Panc1 (cell line): ENCODE measurements around the gene ZBTB7C. TPM values are rescaled to one million over a fixed set of nuclear protein-coding genes. Genes with fewer than 3 reads are reported as not detected.

Experiments used
- ATAC-seq: fragments of 200-7000 bp; cut with Tn5 transposase; 2 replicates; pipeline ENCODE4 v1.9.1; 2020; ENCODE audit warnings: mild to moderate bottlenecking, moderate library complexity
- BruUV-seq: library from RNA; stranded (reverse); fragments of 400-500 nt; replicated peaks from 2 replicates; lab custom pipeline; 2021; lab: Mats Ljungman, UMichigan
- CTCF ChIA-PET: fragments of 300-600 bp; sonication (Branson Sonifier 250); formaldehyde crosslinking; loops from one replicate; lab custom pipeline; 2022; ENCODE audit warnings: antibody characterized with exemption; lab: Charles Lee
- POLR2A ChIA-PET: fragments of 300-600 bp; sonication (Branson Sonifier 250); formaldehyde crosslinking; loops from one replicate; lab custom pipeline; 2022; ENCODE audit warnings: antibody characterized with exemption; lab: Charles Lee
- DNase-seq: peaks from one replicate; pipeline ENCODE4 v3.0.0-alpha.2; 2010; ENCODE audit warnings: low read depth, low spot score
- H3K27ac ChIP-seq: 2 replicates; pipeline ENCODE4 v1.5.1; 2011; ENCODE audit warnings: mild to moderate bottlenecking, low read length, inconsistent platforms
- H3K27me3 ChIP-seq: fragments of 200-500 bp; sonication (Bioruptor generic); 2 replicates; pipeline ENCODE4 v1.6.0; 2014; ENCODE audit warnings: low read length, inconsistent platforms; ENCODE audit not compliant: control insufficient read depth, insufficient read depth
- H3K36me3 ChIP-seq: fragments of 200-500 bp; sonication (Bioruptor generic); 2 replicates; pipeline ENCODE4 v1.5.1; 2014; ENCODE audit warnings: inconsistent platforms, mild to moderate bottlenecking, low read length, moderate library complexity; ENCODE audit not compliant: control insufficient read depth, insufficient read depth
- H3K4me1 ChIP-seq: 2 replicates; pipeline ENCODE4 v1.5.1; 2011; ENCODE audit warnings: inconsistent platforms, mild to moderate bottlenecking, low read length, moderate library complexity; ENCODE audit not compliant: control insufficient read depth, insufficient read depth
- H3K4me3 ChIP-seq, 2 experiments: 2 replicates each; pipeline ENCODE4 v1.5.1; 2011 to 2012; ENCODE audit warnings: low read depth in 2 of 2, low read length in 2 of 2, mild to moderate bottlenecking in 2 of 2, inconsistent platforms in 1 of 2, moderate library complexity in 1 of 2
- H3K9me3 ChIP-seq: fragments of 200-500 bp; sonication (Bioruptor generic); 2 replicates; pipeline ENCODE4 v1.5.1; 2014; ENCODE audit warnings: low read depth, mild to moderate bottlenecking, inconsistent platforms, low read length, moderate library complexity; ENCODE audit not compliant: control insufficient read depth, insufficient read depth
- CTCF ChIP-seq: fragments of 450-650 bp; IDR thresholded peaks from 2 replicates; pipeline ENCODE4 v1.5.1; 2017; ENCODE audit warnings: mild to moderate bottlenecking
- POLR2AphosphoS5 ChIP-seq: IDR thresholded peaks from 2 replicates; pipeline ENCODE4 v1.6.1; 2012; ENCODE audit warnings: mild to moderate bottlenecking, low read depth, low read length, moderate library complexity
- SIN3A ChIP-seq: IDR thresholded peaks from 2 replicates; pipeline ENCODE4 v1.6.1; 2012; ENCODE audit warnings: low read depth, mild to moderate bottlenecking, low read length, moderate library complexity, borderline replicate concordance; ENCODE audit not compliant: insufficient read depth
- TCF7L2 ChIP-seq: IDR thresholded peaks from 2 replicates; pipeline ENCODE4 v1.6.1; 2011; ENCODE audit warnings: mild to moderate bottlenecking, low read depth, low read length, inconsistent platforms
- in situ Hi-C: cut with HindIII; loops from 2 replicates; pipeline ENCODE4 v1.10.0; 2016; ENCODE audit warnings: low sequenced_read_pairs, low pct_unique_long_range_greater_than_20kb
- intact Hi-C: fragments of 100-400 bp; cut with micrococcal nuclease; formaldehyde crosslinking; loops from one replicate; pipeline ENCODE4 v1.10.0; 2022; ENCODE audit not compliant: unreplicated experiment
- total RNA-seq: library from RNA; stranded (reverse); gene quantifications from one replicate; pipeline ENCODE4 v1.2.1, GENCODE V29; 2021; ENCODE audit not compliant: unreplicated experiment
- TF ChIP-seq, protein P1 (sequence below), 2 experiments: IDR thresholded peaks; 2 replicates each; pipeline ENCODE4 v1.6.1; 2011 to 2012; ENCODE audit warnings: low read depth in 2 of 2, control low read depth in 1 of 2, low read length in 1 of 2, mild to moderate bottlenecking in 1 of 2, moderate library complexity in 1 of 2; ENCODE audit not compliant: insufficient read depth in 1 of 2

The ZBTB7C gene
- total RNA-seq, 1 experiment from 2014 or later, result 0.03 TPM

- Histone ChIP-seq H3K36me3 (no peaks in the 10 kb centered on the region), H3K9me3 (no peaks in the 10 kb centered on the region), H3K27ac (no peak overlapping the region), H3K27me3 (peaks cover 2% of the 10 kb centered on the region; the same call in 1 of the 2 replicates), H3K4me3 (no peak overlapping the region), H3K4me1 (no peaks in the 10 kb centered on the region)
- no peak for ATAC-seq
- in situ Hi-C loops, result no loop called here
- intact Hi-C loops, result no loop called here
- TF ChIP-seq CTCF (no peak), TCF7L2 (no peak), POLR2AphosphoS5 (no peak), SIN3A (no peak)
- TF ChIP-seq, protein P1, sequence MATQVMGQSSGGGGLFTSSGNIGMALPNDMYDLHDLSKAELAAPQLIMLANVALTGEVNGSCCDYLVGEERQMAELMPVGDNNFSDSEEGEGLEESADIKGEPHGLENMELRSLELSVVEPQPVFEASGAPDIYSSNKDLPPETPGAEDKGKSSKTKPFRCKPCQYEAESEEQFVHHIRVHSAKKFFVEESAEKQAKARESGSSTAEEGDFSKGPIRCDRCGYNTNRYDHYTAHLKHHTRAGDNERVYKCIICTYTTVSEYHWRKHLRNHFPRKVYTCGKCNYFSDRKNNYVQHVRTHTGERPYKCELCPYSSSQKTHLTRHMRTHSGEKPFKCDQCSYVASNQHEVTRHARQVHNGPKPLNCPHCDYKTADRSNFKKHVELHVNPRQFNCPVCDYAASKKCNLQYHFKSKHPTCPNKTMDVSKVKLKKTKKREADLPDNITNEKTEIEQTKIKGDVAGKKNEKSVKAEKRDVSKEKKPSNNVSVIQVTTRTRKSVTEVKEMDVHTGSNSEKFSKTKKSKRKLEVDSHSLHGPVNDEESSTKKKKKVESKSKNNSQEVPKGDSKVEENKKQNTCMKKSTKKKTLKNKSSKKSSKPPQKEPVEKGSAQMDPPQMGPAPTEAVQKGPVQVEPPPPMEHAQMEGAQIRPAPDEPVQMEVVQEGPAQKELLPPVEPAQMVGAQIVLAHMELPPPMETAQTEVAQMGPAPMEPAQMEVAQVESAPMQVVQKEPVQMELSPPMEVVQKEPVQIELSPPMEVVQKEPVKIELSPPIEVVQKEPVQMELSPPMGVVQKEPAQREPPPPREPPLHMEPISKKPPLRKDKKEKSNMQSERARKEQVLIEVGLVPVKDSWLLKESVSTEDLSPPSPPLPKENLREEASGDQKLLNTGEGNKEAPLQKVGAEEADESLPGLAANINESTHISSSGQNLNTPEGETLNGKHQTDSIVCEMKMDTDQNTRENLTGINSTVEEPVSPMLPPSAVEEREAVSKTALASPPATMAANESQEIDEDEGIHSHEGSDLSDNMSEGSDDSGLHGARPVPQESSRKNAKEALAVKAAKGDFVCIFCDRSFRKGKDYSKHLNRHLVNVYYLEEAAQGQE (IDR thresholded peaks at IDR 0.05; ENCODE audit: insufficient read depth in 1 of 2, low read depth in 2 of 2, low read length in 1 of 2), result no peak
- BruUV-seq, result no TSS peak
- DNase-seq, result no peak
- ChIA-PET CTCF (no interaction called here), POLR2A (no interaction called here)
Measured at GRCh38 chr18:48396561-48396960, 12.6 kb downstream of the ZBTB7C start.

- H3K4me1 ChIP-seq, result no peaks in the 10 kb centered on the region
- intact Hi-C loops, result no loop called here
- POLR2A ChIA-PET, result no interaction called here
- peaks cover 2% of the 10 kb centered on the region; the same call in 1 of the 2 replicates for H3K27me3 ChIP-seq
- in situ Hi-C loops, result no loop called here
- ATAC-seq (no peak), DNase-seq (no peak)
- no peaks in the 10 kb centered on the region for H3K36me3 ChIP-seq
- no peaks in the 10 kb centered on the region for H3K9me3 ChIP-seq
- BruUV-seq, result no TSS peak
- H3K4me3 ChIP-seq, result no peak overlapping the region
- CTCF ChIA-PET, result no interaction called here
- TF ChIP-seq POLR2AphosphoS5 (no peak), CTCF (no peak), SIN3A (no peak), TCF7L2 (no peak)
- TF ChIP-seq, protein P1 (IDR thresholded peaks at IDR 0.05; ENCODE audit: insufficient read depth in 1 of 2, low read depth in 2 of 2, low read length in 1 of 2), result no peak
- no peak overlapping the region for H3K27ac ChIP-seq
Measured at GRCh38 chr18:48395646-48396045, 13.5 kb downstream of the ZBTB7C start.
